HepG2 (cell line): Measurements from ENCODE around the gene PLCB1. TPM values are rescaled to one million over a fixed set of nuclear protein-coding genes. Genes with fewer than 3 reads are reported as not detected.

Experiments used
- CAMTA2 ChIP-seq: sonication (generic); formaldehyde crosslinking; IDR thresholded peaks from 2 replicates; pipeline ENCODE4 v1.4.0; 2020; ENCODE audit warnings: mild to moderate bottlenecking, missing genetic modification reagents, borderline replicate concordance
- SRSF9 ChIP-seq: fragments of 200-400 bp; formaldehyde crosslinking; IDR thresholded peaks from 2 replicates; pipeline ENCODE4 v1.6.1; 2018; ENCODE audit warnings: borderline replicate concordance, mild to moderate bottlenecking, low read depth, low read length; ENCODE audit not compliant: insufficient read depth, poor library complexity, severe bottlenecking
- STAG1 ChIP-seq: sonication (generic); formaldehyde crosslinking; IDR thresholded peaks from 2 replicates; pipeline ENCODE4 v1.4.0; 2020; ENCODE audit warnings: missing genetic modification reagents
- ZNF180 ChIP-seq: sonication (generic); formaldehyde crosslinking; IDR thresholded peaks from 2 replicates; pipeline ENCODE4 v1.4.0; 2020; ENCODE audit warnings: low read depth, missing genetic modification reagents, borderline replicate concordance
- ZNF598 ChIP-seq: sonication (generic); formaldehyde crosslinking; IDR thresholded peaks from 2 replicates; pipeline ENCODE4 v1.5.1; 2020; ENCODE audit warnings: mild to moderate bottlenecking, missing genetic modification reagents, borderline replicate concordance
- ZNF891 ChIP-seq: sonication (generic); formaldehyde crosslinking; IDR thresholded peaks from 2 replicates; pipeline ENCODE4 v1.5.0; 2020; ENCODE audit warnings: mild to moderate bottlenecking, missing genetic modification reagents
- polyA plus RNA-seq, 8 experiments: library from polyadenylated mRNA; depleted of rRNA in 3 of 8; stranded (reverse) in 7 of 8; unstranded in 1 of 8; fragments of >200 nt; fragmentation: Illumina TruSeq in 4 of 8; extraction: Trizol in 4 of 8; gene quantifications; 2 replicates each; pipeline versions ENCODE4 v1.2.1 to v1.2.3, GENCODE V29; 2011 to 2016; ENCODE audit warnings: low read depth in 4 of 8, missing spikeins in 1 of 8, mixed read lengths in 1 of 8; ENCODE audit not compliant: insufficient read depth in 1 of 8
- total RNA-seq, 5 experiments: library from RNA; depleted of rRNA; stranded (reverse); fragments of >200 nt; fragmentation: Illumina TruSeq; extraction: Trizol; gene quantifications; 2 replicates each; pipeline ENCODE4 v1.2.3, GENCODE V29; 2016; ENCODE audit warnings: low read depth in 1 of 5
- TF ChIP-seq, protein P1 (sequence below): IDR thresholded peaks from 2 replicates; pipeline ENCODE4 v1.6.1; 2016
- TF ChIP-seq, protein P2 (sequence below): sonication (generic); formaldehyde crosslinking; IDR thresholded peaks from 2 replicates; pipeline ENCODE4 v1.8.1; 2023; ENCODE audit warnings: mild to moderate bottlenecking, missing genetic modification reagents
- TF ChIP-seq, protein P3 (sequence below): sonication (generic); formaldehyde crosslinking; IDR thresholded peaks from 2 replicates; pipeline ENCODE4 v1.4.0; 2020; ENCODE audit warnings: missing genetic modification reagents, borderline replicate concordance
- TF ChIP-seq, protein P4 (sequence below), 2 experiments: fragments of 450-650 bp in 1 of 2; sonication (generic) in 1 of 2; formaldehyde crosslinking; IDR thresholded peaks; 2 replicates each; pipeline versions ENCODE4 v1.5.0 to v1.8.0; 2020 to 2022; ENCODE audit warnings: mild to moderate bottlenecking in 1 of 2, missing genetic modification reagents in 1 of 2
- TF ChIP-seq, protein P5 (sequence below): sonication (generic); formaldehyde crosslinking; IDR thresholded peaks from 2 replicates; pipeline ENCODE4 v1.8.1; 2022; ENCODE audit warnings: mild to moderate bottlenecking, missing genetic modification reagents

Gene PLCB1
- total and polyA plus RNA-seq, 2 of the 13 experiments (the other 11 are each of a cell fraction or from before 2014, with no cell fraction given) = 42.4 to 55.9 TPM

DNA sequence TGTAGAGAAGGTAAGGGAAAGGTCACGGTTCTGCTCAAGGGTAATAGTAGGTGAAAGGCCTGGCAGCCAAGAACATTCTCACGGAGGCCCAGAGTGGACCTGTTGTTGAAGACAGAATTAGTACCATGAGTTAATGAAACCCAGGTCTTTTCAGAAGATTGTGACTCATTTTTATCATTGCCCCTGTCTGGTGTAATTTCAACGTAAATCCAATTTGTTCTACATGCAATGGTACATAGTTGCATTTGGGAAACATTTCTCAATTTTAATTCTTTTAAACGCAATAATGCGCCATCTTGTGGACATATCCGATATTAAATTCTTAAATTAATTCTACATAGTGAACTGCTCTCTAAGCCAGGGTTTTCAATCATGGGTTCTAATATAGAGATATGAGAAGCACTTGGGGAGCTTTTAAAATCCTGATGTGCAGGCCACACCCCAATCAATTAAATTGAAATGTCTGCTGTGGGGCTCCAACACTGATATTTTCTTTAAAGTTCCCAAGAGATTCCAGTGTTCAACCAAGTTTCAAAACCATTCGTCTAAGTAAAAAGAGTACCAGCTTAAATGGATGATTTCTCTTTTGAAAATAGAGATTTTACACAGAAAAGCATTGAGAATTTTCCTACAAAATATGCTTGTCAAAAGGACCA, 257.4 kb downstream of the PLCB1 start (continued):
- TF ChIP-seq, protein P1, sequence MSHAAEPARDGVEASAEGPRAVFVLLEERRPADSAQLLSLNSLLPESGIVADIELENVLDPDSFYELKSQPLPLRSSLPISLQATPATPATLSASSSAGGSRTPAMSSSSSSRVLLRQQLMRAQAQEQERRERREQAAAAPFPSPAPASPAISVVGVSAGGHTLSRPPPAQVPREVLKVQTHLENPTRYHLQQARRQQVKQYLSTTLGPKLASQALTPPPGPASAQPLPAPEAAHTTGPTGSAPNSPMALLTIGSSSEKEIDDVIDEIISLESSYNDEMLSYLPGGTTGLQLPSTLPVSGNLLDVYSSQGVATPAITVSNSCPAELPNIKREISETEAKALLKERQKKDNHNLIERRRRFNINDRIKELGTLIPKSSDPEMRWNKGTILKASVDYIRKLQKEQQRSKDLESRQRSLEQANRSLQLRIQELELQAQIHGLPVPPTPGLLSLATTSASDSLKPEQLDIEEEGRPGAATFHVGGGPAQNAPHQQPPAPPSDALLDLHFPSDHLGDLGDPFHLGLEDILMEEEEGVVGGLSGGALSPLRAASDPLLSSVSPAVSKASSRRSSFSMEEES (CRISPR knock-in tag) = 0 out of 2 replicates have a peak, but pooled peaks have one; percentile 23
- TF ChIP-seq, protein P2, sequence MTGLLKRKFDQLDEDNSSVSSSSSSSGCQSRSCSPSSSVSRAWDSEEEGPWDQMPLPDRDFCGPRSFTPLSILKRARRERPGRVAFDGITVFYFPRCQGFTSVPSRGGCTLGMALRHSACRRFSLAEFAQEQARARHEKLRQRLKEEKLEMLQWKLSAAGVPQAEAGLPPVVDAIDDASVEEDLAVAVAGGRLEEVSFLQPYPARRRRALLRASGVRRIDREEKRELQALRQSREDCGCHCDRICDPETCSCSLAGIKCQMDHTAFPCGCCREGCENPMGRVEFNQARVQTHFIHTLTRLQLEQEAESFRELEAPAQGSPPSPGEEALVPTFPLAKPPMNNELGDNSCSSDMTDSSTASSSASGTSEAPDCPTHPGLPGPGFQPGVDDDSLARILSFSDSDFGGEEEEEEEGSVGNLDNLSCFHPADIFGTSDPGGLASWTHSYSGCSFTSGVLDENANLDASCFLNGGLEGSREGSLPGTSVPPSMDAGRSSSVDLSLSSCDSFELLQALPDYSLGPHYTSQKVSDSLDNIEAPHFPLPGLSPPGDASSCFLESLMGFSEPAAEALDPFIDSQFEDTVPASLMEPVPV (CRISPR knock-in tag) = no peak
- TF ChIP-seq ZNF598 (CRISPR knock-in tag) (no peak), STAG1 (CRISPR knock-in tag) (peak; percentile 72), CAMTA2 (CRISPR knock-in tag) (no peak), ZNF891 (CRISPR knock-in tag) (no peak), ZNF180 (CRISPR knock-in tag) (no peak), SRSF9 (no peak)
- TF ChIP-seq, protein P3, sequence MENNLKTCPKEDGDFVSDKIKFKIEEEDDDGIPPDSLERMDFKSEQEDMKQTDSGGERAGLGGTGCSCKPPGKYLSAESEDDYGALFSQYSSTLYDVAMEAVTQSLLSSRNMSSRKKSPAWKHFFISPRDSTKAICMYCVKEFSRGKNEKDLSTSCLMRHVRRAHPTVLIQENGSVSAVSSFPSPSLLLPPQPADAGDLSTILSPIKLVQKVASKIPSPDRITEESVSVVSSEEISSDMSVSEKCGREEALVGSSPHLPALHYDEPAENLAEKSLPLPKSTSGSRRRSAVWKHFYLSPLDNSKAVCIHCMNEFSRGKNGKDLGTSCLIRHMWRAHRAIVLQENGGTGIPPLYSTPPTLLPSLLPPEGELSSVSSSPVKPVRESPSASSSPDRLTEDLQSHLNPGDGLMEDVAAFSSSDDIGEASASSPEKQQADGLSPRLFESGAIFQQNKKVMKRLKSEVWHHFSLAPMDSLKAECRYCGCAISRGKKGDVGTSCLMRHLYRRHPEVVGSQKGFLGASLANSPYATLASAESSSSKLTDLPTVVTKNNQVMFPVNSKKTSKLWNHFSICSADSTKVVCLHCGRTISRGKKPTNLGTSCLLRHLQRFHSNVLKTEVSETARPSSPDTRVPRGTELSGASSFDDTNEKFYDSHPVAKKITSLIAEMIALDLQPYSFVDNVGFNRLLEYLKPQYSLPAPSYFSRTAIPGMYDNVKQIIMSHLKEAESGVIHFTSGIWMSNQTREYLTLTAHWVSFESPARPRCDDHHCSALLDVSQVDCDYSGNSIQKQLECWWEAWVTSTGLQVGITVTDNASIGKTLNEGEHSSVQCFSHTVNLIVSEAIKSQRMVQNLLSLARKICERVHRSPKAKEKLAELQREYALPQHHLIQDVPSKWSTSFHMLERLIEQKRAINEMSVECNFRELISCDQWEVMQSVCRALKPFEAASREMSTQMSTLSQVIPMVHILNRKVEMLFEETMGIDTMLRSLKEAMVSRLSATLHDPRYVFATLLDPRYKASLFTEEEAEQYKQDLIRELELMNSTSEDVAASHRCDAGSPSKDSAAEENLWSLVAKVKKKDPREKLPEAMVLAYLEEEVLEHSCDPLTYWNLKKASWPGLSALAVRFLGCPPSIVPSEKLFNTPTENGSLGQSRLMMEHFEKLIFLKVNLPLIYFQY (CRISPR knock-in tag) = no peak
- TF ChIP-seq, protein P4, sequence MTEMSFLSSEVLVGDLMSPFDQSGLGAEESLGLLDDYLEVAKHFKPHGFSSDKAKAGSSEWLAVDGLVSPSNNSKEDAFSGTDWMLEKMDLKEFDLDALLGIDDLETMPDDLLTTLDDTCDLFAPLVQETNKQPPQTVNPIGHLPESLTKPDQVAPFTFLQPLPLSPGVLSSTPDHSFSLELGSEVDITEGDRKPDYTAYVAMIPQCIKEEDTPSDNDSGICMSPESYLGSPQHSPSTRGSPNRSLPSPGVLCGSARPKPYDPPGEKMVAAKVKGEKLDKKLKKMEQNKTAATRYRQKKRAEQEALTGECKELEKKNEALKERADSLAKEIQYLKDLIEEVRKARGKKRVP (CRISPR knock-in tag; IDR thresholded peaks at IDR 0.05) = no peak
- TF ChIP-seq, protein P5, sequence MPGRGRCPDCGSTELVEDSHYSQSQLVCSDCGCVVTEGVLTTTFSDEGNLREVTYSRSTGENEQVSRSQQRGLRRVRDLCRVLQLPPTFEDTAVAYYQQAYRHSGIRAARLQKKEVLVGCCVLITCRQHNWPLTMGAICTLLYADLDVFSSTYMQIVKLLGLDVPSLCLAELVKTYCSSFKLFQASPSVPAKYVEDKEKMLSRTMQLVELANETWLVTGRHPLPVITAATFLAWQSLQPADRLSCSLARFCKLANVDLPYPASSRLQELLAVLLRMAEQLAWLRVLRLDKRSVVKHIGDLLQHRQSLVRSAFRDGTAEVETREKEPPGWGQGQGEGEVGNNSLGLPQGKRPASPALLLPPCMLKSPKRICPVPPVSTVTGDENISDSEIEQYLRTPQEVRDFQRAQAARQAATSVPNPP (CRISPR knock-in tag) = no peak
